Glomerular visceral epithelial cell (primary cell): ENCODE data around the gene PELI1.
"Not testable (repeated sequence)": the region's sequence is repeated elsewhere in the genome, so short reads cannot be mapped to it uniquely, and the experiment has no call there.

ENCODE experiments used
- DNase-seq: peaks from one replicate; pipeline ENCODE4 v3.0.0-alpha.2; 2016; ENCODE audit errors: extremely low spot score

PELI1 gene

GRCh38 chr2:64085936-64086335 is 58.3 kb downstream of the PELI1 start:
- DNase-seq: no peak

GRCh38 chr2:64081046-64081445 is 63.2 kb downstream of the PELI1 start:
- no peak for DNase-seq

- DNase-seq: no peak
Measured at GRCh38 chr2:64080179-64080578, 64.0 kb downstream of the PELI1 start.

DNA sequence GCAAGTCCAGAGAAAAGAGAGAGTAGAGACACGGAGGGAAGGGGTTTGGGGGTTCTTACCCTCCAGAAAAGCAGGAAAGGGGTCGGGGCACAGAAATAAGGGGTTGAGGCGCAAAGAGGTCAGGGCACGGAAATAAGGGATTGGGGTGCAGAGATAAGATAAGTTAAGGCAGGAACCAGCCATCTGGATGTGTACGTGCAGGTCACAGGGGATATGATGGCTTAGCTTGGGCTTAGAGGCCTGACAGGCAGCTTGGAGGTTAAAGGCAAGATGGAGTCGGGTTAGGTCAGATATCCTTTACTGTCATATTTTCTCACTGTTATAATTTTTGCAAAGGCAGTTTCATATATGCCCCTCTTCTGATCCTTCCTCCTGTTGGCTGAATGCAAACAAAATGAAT is 64.5 kb downstream of the PELI1 start:
- DNase-seq: not testable (repeated sequence)

- not testable (repeated sequence) for DNase-seq
Measured at GRCh38 chr2:64076828-64077227, 67.4 kb downstream of the PELI1 start.

GRCh38 chr2:64074616-64075015 is 69.6 kb downstream of the PELI1 start:
- DNase-seq: not testable (repeated sequence)

DNA sequence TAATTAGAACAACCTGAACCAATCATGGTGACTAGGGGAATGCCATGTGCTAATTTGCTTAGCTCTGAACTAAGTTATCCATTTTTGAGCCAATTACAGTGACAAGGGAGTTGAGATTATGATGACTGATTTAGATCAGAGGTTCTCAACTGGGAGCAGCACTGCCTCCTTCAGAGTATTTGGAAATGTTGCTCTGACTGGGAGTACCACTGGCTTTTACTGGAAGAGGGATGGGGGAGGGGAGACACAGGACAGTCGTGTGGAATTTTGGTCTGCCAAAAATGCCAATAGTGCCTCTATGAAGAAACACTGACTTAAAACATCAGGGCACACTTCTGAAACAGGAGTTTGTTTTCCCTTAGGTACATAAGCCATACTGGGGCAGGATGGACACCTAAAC is 76.9 kb downstream of the PELI1 start:
- no peak for DNase-seq

- no peak for DNase-seq
Measured at GRCh38 chr2:64065516-64065915, 78.7 kb downstream of the PELI1 start.

DNA sequence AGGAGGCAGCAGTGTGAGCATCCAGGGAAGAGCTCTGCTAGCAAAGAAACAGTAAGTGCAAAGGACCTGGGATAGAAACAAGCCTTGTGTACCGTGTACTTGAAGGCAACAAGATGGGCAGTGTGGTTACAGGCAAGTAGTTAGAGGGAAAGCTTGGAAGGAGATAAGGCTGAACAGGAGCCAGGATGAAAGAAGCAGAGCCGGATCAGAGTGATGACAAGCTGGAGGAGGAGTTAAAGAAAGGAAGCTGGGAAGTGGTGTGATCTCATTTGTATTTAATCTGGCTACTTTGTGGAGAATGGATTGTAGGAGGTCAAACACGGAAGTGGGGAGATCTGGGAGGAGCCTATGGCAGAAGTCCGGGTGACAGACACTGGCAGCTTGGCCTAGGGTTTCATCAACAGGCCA is 80.3 kb downstream of the PELI1 start:
- DNase-seq: peak; percentile 21

DNA sequence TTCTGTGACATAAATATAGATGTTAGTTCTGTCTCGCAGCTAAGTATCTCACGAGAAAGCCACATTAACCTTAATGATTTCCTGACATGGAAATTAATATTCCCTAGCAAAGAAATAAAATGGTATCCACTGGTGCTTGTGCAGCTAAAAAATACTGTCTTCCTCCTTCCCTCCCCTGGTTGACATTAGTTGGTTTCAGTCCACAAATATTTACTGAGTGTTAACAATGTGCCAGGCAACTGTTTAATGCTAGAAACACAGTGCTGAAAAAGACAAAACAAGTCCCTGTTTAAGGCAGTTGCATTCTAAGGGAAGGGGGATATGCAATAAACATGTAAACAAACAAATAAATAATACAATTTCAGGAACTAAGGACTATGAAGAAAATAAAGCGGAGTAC is 80.8 kb downstream of the PELI1 start:
- DNase-seq: no peak

GRCh38 chr2:64062840-64063239 is 81.4 kb downstream of the PELI1 start:
- peak; percentile 56 for DNase-seq

DNA sequence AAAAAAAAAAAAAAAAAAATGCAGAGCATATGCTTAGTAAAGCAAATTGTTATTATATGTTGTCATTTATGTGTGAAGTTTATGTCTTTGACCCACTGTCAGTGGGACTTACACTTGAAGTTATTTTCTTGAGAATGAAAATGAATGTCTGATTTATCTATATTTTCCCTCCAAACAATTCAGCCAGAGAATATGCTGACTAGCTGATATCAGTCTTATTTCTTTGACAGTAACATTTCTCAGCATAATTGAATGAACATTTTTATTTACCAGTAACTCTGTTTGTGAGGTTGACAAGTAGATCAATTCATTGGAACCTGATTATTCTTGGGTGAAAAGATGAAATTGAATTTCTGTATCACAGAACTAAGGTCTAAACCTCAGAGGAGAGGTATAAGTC is 85.0 kb downstream of the PELI1 start:
- DNase-seq: no peak

DNA sequence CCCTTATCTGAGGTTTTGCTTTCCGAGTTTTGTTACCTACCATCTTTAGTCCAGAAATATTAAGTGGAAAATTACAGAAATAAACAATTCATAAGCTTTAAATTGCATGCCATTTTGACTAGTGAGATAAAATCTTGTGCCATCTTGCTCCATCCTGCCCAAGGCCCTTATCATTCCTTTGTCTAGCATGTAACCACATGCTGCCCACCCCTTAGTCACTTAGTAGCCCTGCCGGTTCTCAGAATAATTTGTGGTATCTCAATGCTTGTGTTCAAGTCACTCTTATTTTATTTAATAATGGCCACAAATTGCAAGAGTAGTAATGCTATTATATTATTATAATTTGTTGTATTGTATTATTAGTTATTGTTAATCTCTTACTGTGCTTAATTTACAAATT is 88.2 kb downstream of the PELI1 start:
- no peak for DNase-seq

- DNase-seq: no peak
Measured at GRCh38 chr2:64054161-64054915, 89.9 kb downstream of the PELI1 start.

- DNase-seq: no peak
Measured at GRCh38 chr2:64052463-64053241, 91.6 kb downstream of the PELI1 start.

DNA sequence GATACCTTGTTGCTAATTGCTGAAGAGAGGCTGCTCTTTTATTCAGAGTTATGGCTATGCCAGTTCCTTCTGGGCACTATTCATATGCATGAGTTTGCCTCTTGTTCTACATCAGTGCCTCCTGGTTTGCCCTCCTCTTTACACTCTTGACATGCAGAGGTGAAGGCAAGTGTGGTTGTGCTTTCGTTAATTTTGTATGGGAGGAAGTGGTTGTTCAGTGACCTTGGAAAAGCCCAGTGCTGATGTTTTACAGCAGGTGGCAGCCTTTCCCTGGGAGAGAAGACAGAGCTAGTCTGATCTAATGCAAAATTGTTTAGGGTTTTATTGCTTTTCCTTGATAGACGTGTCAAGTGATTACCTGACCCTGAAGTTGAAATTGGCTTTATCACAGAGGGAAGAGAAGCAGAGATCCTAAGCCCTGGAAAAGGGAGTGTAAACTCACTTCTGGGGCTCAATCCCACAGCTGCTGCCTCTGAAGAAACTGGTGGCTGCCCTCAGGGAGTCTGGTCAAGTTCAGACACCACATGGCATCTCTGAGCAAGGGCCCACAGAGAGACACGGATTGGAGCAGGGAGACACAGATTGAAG is 94.5 kb downstream of the PELI1 start:
- DNase-seq: peak; percentile 65

DNA sequence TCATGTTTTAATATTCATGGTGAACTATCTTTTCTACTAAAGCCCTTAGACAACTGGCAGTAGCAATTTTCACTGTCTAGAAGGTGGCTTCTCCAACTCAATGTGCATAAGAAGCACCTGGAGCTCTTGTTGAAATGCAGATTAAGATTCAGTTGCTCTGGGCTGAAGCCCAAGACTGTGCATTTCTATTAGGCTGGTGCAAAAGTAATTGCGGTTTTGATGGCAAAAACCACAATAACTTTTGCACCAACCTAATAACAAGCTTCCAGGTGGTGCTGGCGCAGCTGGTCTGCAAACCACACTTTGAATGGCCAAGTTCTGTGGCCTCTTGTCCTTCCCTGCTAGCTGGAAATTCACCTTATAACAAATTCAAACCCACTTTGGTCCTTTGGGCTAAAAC is 98.3 kb downstream of the PELI1 start:
- no peak for DNase-seq
